Measurements from ENCODE around the gene TBX15. TPM values are rescaled to one million over a fixed set of nuclear protein-coding genes. Genes with fewer than 3 reads are reported as not detected.

The TBX15 gene
- total and polyA plus RNA-seq, 2 experiments from 2014 or later = 0.21 TPM; not detected in 1

DNA sequence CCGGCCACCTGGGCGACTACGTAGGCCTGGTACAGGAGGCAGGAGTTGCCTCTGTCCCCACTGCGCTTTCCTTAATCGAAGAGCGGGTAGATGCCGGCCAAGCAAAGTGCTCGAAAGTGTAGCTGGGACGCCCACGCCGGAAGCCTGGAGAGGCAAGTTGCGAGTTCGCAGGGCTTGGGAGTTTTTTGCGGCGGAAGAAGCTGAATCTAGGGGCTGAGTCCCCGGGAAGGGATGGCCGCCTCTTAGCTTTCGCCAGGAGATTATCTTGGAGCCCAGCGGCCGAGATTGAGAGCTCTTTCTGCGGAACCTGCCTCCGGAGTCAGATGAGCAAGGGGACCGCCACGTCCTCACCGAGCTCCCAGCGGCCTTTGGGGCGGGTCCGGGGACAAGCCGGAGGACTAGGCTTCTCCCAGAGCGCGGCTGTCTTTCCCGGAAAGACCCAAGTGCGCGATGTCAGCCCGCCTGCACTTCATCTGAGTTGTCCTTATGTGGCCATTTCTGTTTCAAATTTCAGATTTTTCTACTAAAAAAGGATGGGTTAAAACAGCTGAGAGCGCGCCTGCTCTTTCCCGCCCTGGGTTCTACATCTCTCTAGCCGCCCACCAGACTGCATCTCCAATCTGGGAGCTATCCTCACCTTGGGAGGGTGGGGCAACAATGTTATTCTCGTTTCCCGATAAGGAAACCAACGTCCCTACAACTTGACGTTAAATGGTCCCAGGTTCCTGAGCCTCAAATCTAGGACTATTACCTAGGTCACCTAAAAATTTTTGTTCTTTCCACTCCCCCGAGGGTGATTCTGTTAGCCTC is 12.4 kb upstream of the TBX15 start:
- Histone ChIP-seq H3K9me2 (ENCODE audit: insufficient read depth) (no peaks in the 10 kb centered on the region), H3F3A (replicated peaks; ENCODE audit: low read depth) (peaks cover 11% of the 10 kb centered on the region; the same call in 1 of the 2 replicates), H4K20me1 (replicated peaks; ENCODE audit: insufficient read depth) (peaks cover 10% of the 10 kb centered on the region), H3K36me3 (ENCODE audit: insufficient read depth) (no peaks in the 10 kb centered on the region), H3K27me3 (ENCODE audit: insufficient read depth) (peaks cover 100% of the 10 kb centered on the region), H3K27ac (ENCODE audit: low read depth) (no peak overlapping the region), H3K4me3 (peak overlapping the region; percentile 53), H2AFZ (peak overlapping the region; percentile 88; the same call in 1 of the 2 replicates), H3K4me2 (peak overlapping the region; percentile 81), H3K79me2 (replicated peaks; ENCODE audit: insufficient read depth) (no peaks in the 10 kb centered on the region), H3K4me1 (ENCODE audit: insufficient read depth) (peaks cover 59% of the 10 kb centered on the region)
- Mint-ChIP-seq H3K36me3 (ENCODE audit: low read depth) (no peaks in the 10 kb centered on the region), H3K9me3 (no peaks in the 10 kb centered on the region; the same call in 2 of the 3 replicates), H3K4me3 (peak overlapping the region; percentile 68), H3K27me3 (ENCODE audit: insufficient read depth, low read depth, poor library complexity) (peaks cover 100% of the 10 kb centered on the region), H3K4me1 (peaks cover 56% of the 10 kb centered on the region), H3K27ac (no peak overlapping the region)
- DNase-seq (ENCODE audit: low spot score) = peak; percentile 63
- peak; percentile 99 for TF ChIP-seq EZH2 (IDR thresholded peaks at IDR 0.05; ENCODE audit: low read depth, unreplicated experiment)
- TF ChIP-seq CREB1 (CRISPR knock-in tag; IDR thresholded peaks at IDR 0.05; ENCODE audit: low read depth) = no peak
- TF ChIP-seq, protein P1, sequence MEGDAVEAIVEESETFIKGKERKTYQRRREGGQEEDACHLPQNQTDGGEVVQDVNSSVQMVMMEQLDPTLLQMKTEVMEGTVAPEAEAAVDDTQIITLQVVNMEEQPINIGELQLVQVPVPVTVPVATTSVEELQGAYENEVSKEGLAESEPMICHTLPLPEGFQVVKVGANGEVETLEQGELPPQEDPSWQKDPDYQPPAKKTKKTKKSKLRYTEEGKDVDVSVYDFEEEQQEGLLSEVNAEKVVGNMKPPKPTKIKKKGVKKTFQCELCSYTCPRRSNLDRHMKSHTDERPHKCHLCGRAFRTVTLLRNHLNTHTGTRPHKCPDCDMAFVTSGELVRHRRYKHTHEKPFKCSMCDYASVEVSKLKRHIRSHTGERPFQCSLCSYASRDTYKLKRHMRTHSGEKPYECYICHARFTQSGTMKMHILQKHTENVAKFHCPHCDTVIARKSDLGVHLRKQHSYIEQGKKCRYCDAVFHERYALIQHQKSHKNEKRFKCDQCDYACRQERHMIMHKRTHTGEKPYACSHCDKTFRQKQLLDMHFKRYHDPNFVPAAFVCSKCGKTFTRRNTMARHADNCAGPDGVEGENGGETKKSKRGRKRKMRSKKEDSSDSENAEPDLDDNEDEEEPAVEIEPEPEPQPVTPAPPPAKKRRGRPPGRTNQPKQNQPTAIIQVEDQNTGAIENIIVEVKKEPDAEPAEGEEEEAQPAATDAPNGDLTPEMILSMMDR (conservative IDR thresholded peaks at IDR 0.05; ENCODE audit: low read depth in 2 of 2) = no peak
- TF ChIP-seq EZH2phosphoT487 (IDR thresholded peaks at IDR 0.05; ENCODE audit: unreplicated experiment) = peak; percentile 97
- ATAC-seq = peak; percentile 16

GRCh38 chr1:118999348-119000071 is 11.4 kb upstream of the TBX15 start:
- H3K27me3 ChIP-seq (ENCODE audit: insufficient read depth) = peaks cover 100% of the 10 kb centered on the region
- peaks cover 54% of the 10 kb centered on the region for H3K4me1 ChIP-seq (ENCODE audit: insufficient read depth)
- H3K36me3 ChIP-seq (ENCODE audit: insufficient read depth) = no peaks in the 10 kb centered on the region
- peak; percentile 10; the same call in 2 of the 3 replicates for ATAC-seq
- peaks cover 100% of the 10 kb centered on the region for H3K27me3 Mint-ChIP-seq (ENCODE audit: insufficient read depth, low read depth, poor library complexity)
- H3F3A ChIP-seq (replicated peaks; ENCODE audit: low read depth) = peaks cover 7% of the 10 kb centered on the region; the same call in 1 of the 2 replicates
- peaks cover 54% of the 10 kb centered on the region for H3K4me1 Mint-ChIP-seq
- peak overlapping the region; percentile 74 for H3K4me2 ChIP-seq
- H2AFZ ChIP-seq = no peak overlapping the region; the same call in 1 of the 2 replicates
- no peaks in the 10 kb centered on the region; the same call in 2 of the 3 replicates for H3K9me3 Mint-ChIP-seq
- H3K27ac ChIP-seq (ENCODE audit: low read depth) = no peak overlapping the region
- peaks cover 4% of the 10 kb centered on the region for H4K20me1 ChIP-seq (replicated peaks; ENCODE audit: insufficient read depth)
- peak overlapping the region; percentile 53 for H3K4me3 ChIP-seq
- H3K27ac Mint-ChIP-seq = no peak overlapping the region
- no peaks in the 10 kb centered on the region for H3K36me3 Mint-ChIP-seq (ENCODE audit: low read depth)
- H3K79me2 ChIP-seq (replicated peaks; ENCODE audit: insufficient read depth) = no peaks in the 10 kb centered on the region
- DNase-seq (ENCODE audit: low spot score) = peak; percentile 44
- peak overlapping the region; percentile 68 for H3K4me3 Mint-ChIP-seq
- no peaks in the 10 kb centered on the region for H3K9me2 ChIP-seq (ENCODE audit: insufficient read depth)
- TF ChIP-seq NANOG (IDR thresholded peaks at IDR 0.05; ENCODE audit: borderline replicate concordance) = no peak
- TF ChIP-seq JUNB (IDR thresholded peaks at IDR 0.05; ENCODE audit: unreplicated experiment) = no peak
- TF ChIP-seq ZNF331 (CRISPR knock-in tag; IDR thresholded peaks at IDR 0.05; ENCODE audit: low read depth) = no peak
- peak; percentile 84 for TF ChIP-seq EZH2phosphoT487 (IDR thresholded peaks at IDR 0.05; ENCODE audit: unreplicated experiment)
- no peak for TF ChIP-seq ZNF114 (CRISPR knock-in tag; IDR thresholded peaks at IDR 0.05)
- TF ChIP-seq, protein P1 (conservative IDR thresholded peaks at IDR 0.05; ENCODE audit: low read depth in 2 of 2) = no peak
- TF ChIP-seq CREB1 (CRISPR knock-in tag; IDR thresholded peaks at IDR 0.05; ENCODE audit: low read depth) = no peak
- TF ChIP-seq STAT1 (IDR thresholded peaks at IDR 0.05; ENCODE audit: unreplicated experiment) = no peak
- TF ChIP-seq POLR2AphosphoS5 (IDR thresholded peaks at IDR 0.05; ENCODE audit: low read depth) = no peak
- TF ChIP-seq EZH2 (IDR thresholded peaks at IDR 0.05; ENCODE audit: low read depth, unreplicated experiment) = peak; percentile 99

Data from GM23338 (cell line).